PC-9 (cell line): Measurements from ENCODE around the gene THOC6. TPM values are rescaled to one million over a fixed set of nuclear protein-coding genes. Genes with fewer than 3 reads are reported as not detected.

Experiments used
- BruUV-seq: library from RNA; stranded (reverse); fragments of 400-500 nt; replicated peaks from 2 replicates; lab custom pipeline; 2021; lab: Mats Ljungman, UMichigan
- CTCF ChIA-PET: fragments of 300-600 bp; sonication (Branson Sonifier 250); formaldehyde crosslinking; loops from one replicate; lab custom pipeline; 2022; ENCODE audit warnings: antibody characterized with exemption; lab: Charles Lee
- POLR2A ChIA-PET: fragments of 300-600 bp; sonication (Branson Sonifier 250); formaldehyde crosslinking; loops from one replicate; lab custom pipeline; 2022; ENCODE audit warnings: antibody characterized with exemption; ENCODE audit not compliant: unreplicated experiment; lab: Charles Lee
- DNase-seq, 2 experiments: peaks; one replicate each; pipeline versions ENCODE4 v3.0.0 to v3.0.0-alpha.2; 2015 to 2022; ENCODE audit warnings: mixed read lengths in 1 of 2
- H2AFZ ChIP-seq: fragments of 200-600 bp; sonication (generic); 2 replicates; pipeline ENCODE4 v1.8.1; 2017; ENCODE audit warnings: antibody characterized with exemption
- H3F3A ChIP-seq: fragments of 200-600 bp; sonication (generic); 2 replicates; pipeline ENCODE4 v1.8.1; 2017; ENCODE audit warnings: antibody characterized with exemption, mild to moderate bottlenecking, low read depth; ENCODE audit not compliant: insufficient read depth
- H3K27ac ChIP-seq: fragments of 200-600 bp; sonication (generic); 2 replicates; pipeline ENCODE4 v1.6.1; 2016; ENCODE audit warnings: mixed run types
- H3K27me3 ChIP-seq: fragments of 200-600 bp; sonication (generic); 2 replicates; pipeline ENCODE4 v1.6.1; 2016; ENCODE audit warnings: low read depth, mixed run types; ENCODE audit not compliant: insufficient read depth
- H3K36me3 ChIP-seq: fragments of 200-600 bp; sonication (generic); 2 replicates; pipeline ENCODE4 v1.6.1; 2016; ENCODE audit warnings: low read depth, mixed run types
- H3K4me1 ChIP-seq: fragments of 200-600 bp; sonication (generic); replicated peaks from 2 replicates; pipeline ENCODE4 v1.6.1; 2016; ENCODE audit warnings: mixed run types; ENCODE audit not compliant: insufficient read depth
- H3K4me2 ChIP-seq: fragments of 200-600 bp; sonication (generic); 2 replicates; pipeline ENCODE4 v1.6.1; 2017; ENCODE audit warnings: mixed run types
- H3K4me3 ChIP-seq: fragments of 200-600 bp; sonication (generic); 2 replicates; pipeline ENCODE4 v1.6.1; 2016; ENCODE audit warnings: mixed run types
- H3K79me2 ChIP-seq: fragments of 200-600 bp; sonication (generic); 2 replicates; pipeline ENCODE4 v1.6.1; 2017; ENCODE audit warnings: low read depth, mixed run types
- H3K9me2 ChIP-seq: fragments of 200-600 bp; sonication (generic); 2 replicates; pipeline ENCODE4 v1.8.1; 2017; ENCODE audit warnings: mild to moderate bottlenecking; ENCODE audit not compliant: insufficient read depth
- H3K9me3 ChIP-seq: fragments of 200-600 bp; sonication (generic); 2 replicates; pipeline ENCODE4 v1.8.1; 2016; ENCODE audit warnings: low read depth; ENCODE audit not compliant: insufficient read depth
- H4K20me1 ChIP-seq: fragments of 200-600 bp; sonication (generic); 2 replicates; pipeline ENCODE4 v1.8.1; 2017; ENCODE audit not compliant: insufficient read depth
- CTCF ChIP-seq: fragments of 200-600 bp; sonication (generic); conservative IDR thresholded peaks from 2 replicates; pipeline ENCODE4 v1.6.1; 2017; ENCODE audit warnings: mixed run types, antibody characterized with exemption, mild to moderate bottlenecking, moderate library complexity
- EZH2 ChIP-seq: fragments of 200-600 bp; sonication (generic); IDR thresholded peaks from 2 replicates; pipeline ENCODE4 v1.8.0; 2017; ENCODE audit warnings: antibody characterized with exemption, low read depth
- intact Hi-C: fragments of 100-400 bp; cut with micrococcal nuclease; formaldehyde crosslinking; loops from one replicate; pipeline ENCODE4 v1.10.0; 2022; ENCODE audit not compliant: unreplicated experiment
- total RNA-seq: library from RNA; stranded (reverse); gene quantifications from 2 replicates; pipeline ENCODE4 v1.2.3, GENCODE V29; 2021

THOC6 gene
- total RNA-seq, 1 experiment from 2014 or later = 69.9 TPM

DNA sequence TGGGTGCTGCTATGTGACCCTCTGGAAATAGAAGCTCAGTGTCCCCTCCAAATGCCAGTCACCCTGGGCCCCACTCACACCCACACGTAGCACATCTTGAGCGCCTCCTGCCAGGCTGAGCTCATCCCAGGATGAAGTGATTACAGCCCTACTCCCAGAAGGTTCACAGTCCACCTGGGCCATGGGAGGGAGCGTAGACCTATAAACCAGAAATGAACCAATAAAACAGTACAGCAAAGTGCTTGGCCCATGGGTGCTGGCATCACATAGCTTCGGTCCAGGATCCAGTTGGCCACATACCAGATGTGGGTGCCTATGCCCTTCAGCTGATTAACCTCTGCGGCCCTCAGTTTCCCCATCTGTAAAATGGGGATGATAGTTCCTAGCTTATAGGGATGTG, 15.1 kb downstream of the THOC6 start:
- ChIA-PET POLR2A (interaction anchor here (0.7 kb wide), 1 partner anchor 21 kb away, joined by 4 read pairs; no protein-coding TSS in a partner anchor), CTCF (no interaction called here)
- TF ChIP-seq EZH2 (no peak), CTCF (no peak)
- no peaks in the 10 kb centered on the region for H3K27me3 ChIP-seq
- no peak overlapping the region for H3K4me3 ChIP-seq
- H2AFZ ChIP-seq = no peak overlapping the region
- no peaks in the 10 kb centered on the region for H4K20me1 ChIP-seq
- no peak for DNase-seq
- intact Hi-C loops = no loop called here
- no peaks in the 10 kb centered on the region for H3K9me2 ChIP-seq
- H3K27ac ChIP-seq = no peak overlapping the region
- no peaks in the 10 kb centered on the region for H3K9me3 ChIP-seq
- peak overlapping the region; percentile 87 for H3K4me2 ChIP-seq
- peaks cover 27% of the 10 kb centered on the region; the same call in 1 of the 2 replicates for H3F3A ChIP-seq
- no TSS peak for BruUV-seq
- peaks cover 17% of the 10 kb centered on the region for H3K79me2 ChIP-seq
- H3K4me1 ChIP-seq = peaks cover 30% of the 10 kb centered on the region
- H3K36me3 ChIP-seq = 0 out of 2 replicates have a peak, but pooled peaks cover 3% of the 10 kb centered on the region

DNA sequence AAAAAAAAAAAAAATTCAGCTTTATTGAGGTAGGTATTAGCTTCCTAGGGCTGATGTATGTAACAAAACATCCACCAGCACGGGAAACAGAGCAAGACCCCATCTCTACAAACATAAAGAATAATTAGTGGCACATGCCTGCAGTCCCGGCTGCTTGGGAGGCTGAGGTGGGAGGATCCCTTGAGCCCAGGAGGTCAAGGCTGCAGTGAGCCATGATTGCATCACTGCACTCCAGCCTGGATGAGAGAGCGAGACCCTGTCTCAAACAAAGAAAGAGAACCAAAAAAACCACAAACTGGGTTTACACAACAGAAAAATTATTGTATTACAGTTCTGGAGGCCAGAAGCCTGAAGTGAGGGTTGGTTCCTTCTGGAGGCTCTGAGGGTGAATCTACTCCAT, 18.5 kb downstream of the THOC6 start:
- Histone ChIP-seq H3K4me2 (no peak overlapping the region), H3F3A (peaks cover 35% of the 10 kb centered on the region; the same call in 1 of the 2 replicates), H3K36me3 (no peaks in the 10 kb centered on the region), H3K9me2 (no peaks in the 10 kb centered on the region), H3K27ac (no peak overlapping the region), H2AFZ (no peak overlapping the region), H4K20me1 (no peaks in the 10 kb centered on the region), H3K9me3 (no peaks in the 10 kb centered on the region), H3K4me3 (no peak overlapping the region), H3K79me2 (no peaks in the 10 kb centered on the region), H3K4me1 (peaks cover 32% of the 10 kb centered on the region), H3K27me3 (no peaks in the 10 kb centered on the region)
- POLR2A ChIA-PET = interaction anchor here (0.7 to 0.8 kb wide), 2 partner anchors 105 to 318 kb away, joined by 6 to 7 read pairs; no protein-coding TSS in a partner anchor
- DNase-seq = no peak
- BruUV-seq = no TSS peak
- intact Hi-C loops = no loop called here
- CTCF ChIA-PET = interaction anchor here (0.6 to 0.7 kb wide), 4 partner anchors 8 to 1297 kb away, joined by 3 to 12 read pairs (median 4); no protein-coding TSS in a partner anchor
- TF ChIP-seq CTCF (no peak), EZH2 (no peak)

- H2AFZ ChIP-seq = no peak overlapping the region
- H3K9me2 ChIP-seq = no peaks in the 10 kb centered on the region
- peaks cover 9% of the 10 kb centered on the region for H3K4me1 ChIP-seq
- ChIA-PET CTCF (interaction anchor here (0.7 kb wide), 2 partner anchors 44 to 848 kb away, joined by 3 read pairs; partner anchors contain the start of gene CASKIN1), POLR2A (interaction anchor here (0.6 kb wide), 1 partner anchor 114 kb away, joined by 28 read pairs; no protein-coding TSS in a partner anchor)
- H3K36me3 ChIP-seq = no peaks in the 10 kb centered on the region
- H3K9me3 ChIP-seq = no peaks in the 10 kb centered on the region
- H3K79me2 ChIP-seq = no peaks in the 10 kb centered on the region
- no TSS peak for BruUV-seq
- H4K20me1 ChIP-seq = no peaks in the 10 kb centered on the region
- TF ChIP-seq CTCF (no peak), EZH2 (no peak)
- no peak overlapping the region for H3K27ac ChIP-seq
- peak overlapping the region; percentile 100; the same call in 1 of the 2 replicates for H3K4me2 ChIP-seq
- no peak for DNase-seq
- intact Hi-C loops = no loop called here
- no peaks in the 10 kb centered on the region for H3K27me3 ChIP-seq
- H3K4me3 ChIP-seq = no peak overlapping the region
- peaks cover 17% of the 10 kb centered on the region; the same call in 1 of the 2 replicates for H3F3A ChIP-seq
Observed at GRCh38 chr16:3044708-3045107, 20.9 kb downstream of the THOC6 start.
